Dedifferentiated amniotic fluid mesenchymal stem cell (primary cell): ENCODE measurements around the gene SYTL1.

Experiments used
- DNase-seq: peaks from one replicate; pipeline ENCODE4 v3.0.0-alpha.2; 2016; ENCODE audit errors: extremely low spot score

Gene SYTL1

DNA sequence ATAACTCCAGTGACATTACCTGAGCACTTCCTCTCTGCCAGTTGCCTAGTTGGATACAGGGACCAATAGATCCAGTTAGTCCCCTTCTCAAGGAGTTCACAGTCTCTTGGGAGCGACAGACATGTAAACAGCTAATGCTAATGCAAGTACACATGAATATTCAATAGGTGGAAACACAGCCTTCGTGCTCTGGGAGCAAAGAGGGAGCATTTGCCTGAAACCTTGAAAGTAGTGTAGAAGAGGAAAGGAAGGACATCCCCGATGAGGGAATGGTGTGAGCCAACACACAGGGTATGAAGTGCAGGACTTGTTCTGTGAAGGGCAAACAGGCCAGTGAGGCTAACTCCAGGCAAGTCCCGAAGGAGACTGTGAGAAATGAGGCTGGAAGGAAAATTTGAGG lies 23.7 kb upstream of the SYTL1 start:
- DNase-seq: no peak

DNA sequence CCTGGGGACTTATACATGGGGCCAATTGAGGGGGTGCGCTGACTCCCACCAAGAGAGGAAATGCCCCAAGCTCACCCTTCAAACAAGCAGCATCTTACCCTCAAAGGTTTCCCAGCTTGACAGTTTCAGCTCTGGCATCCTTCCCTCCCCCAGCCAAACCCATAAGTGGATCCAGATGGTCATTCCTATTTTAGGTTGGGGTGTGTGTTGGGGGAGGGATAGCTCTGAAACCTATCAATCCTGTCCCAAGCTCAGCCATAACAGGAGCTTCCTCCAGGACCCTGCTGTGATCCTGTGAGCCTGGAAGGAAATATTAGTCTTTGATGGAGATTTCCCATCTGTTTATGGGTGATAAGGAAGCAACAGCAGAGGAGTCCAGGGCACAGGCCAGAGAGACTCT lies 23.2 kb upstream of the SYTL1 start:
- peak; percentile 26 for DNase-seq

DNA sequence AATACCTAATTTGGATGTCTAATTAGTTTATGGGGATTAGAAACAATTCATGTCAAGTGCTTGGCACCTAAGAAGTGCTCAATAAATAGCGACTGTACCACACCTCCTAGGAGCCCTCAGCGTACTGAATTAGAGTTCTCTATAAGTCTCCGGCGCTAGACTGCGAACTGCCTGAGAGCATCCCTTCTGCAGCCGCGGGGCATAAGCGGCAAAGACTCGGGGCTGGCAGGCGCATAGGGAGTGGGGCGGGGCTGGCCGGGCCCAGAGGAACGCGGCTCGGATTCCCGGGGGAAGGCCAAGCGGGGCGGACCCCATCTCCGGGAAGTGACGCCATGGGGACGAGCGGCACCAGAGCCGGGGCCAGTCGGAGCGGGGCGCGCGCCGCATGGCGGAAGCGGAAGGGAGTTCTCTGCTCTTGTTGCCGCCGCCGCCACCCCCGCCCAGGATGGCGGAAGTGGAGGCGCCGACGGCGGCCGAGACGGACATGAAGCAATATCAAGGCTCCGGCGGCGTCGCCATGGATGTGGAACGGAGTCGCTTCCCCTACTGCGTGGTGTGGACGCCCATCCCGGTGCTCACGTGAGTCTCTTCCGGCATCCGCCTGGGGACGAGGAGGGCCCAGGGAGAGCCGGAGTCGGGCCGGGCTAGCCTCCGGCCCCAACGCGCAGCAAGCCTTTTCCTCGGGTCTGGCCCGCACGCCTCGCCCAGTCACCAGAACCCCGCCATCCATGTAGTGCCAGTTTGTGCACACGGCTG lies 19.8 kb upstream of the SYTL1 start, which contains the start of gene TMEM222:
TSS of gene TMEM222 (plus strand) at position 351 of the 756 bp plus-strand sequence. CDS start at position 386, 35 bp downstream.
- DNase-seq: peak; percentile 95

DNA sequence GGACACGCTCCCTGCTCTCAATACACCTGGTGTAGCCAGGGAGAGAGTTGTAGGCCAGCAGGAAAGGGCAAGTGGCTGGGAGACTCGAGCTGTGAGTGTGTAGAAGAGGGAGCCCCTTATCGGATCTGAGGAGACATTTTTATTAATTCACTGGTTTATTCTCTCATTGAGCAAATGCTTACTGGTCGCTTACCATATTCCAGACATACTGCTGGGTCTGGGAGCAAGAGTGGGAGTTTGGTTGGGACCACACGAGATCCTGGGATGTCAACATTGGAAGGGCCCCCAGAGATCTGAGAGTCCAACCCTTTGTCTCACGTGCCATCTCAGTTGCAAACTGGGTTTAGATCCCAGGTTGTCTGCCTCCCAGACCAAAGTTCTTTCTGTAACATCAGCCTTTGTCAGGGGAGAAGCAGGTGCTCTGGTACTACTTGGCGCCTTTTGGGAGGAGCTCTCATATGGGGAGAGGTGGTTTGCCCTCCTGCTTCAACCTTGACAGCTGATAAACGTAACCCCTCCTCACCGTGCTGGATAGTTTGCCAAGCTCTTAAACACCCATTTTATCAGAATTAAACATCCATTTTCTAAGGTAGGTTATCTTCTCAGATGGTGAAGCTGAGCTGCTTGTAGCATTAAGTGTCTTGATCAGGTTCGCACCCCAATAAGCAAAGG lies 19.1 kb upstream of the SYTL1 start:
- DNase-seq: no peak

DNA sequence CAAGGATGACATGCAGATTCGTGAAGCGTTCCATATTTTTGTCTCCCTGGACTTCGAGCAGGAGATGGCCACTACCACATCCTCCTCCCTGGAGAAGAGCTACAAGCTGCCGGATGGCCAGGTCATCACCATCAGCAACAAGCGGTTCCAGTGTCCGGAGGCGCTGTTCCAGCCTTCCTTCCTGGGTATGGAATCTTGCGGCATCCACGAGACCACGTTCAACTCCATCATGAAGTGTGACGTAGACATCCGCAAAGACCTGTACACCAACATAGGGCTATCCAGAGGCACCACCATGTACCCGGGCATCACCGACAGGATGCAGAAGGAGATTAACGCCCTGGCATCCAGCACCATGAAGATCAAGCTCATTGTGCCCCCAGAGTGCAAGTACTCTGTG lies 16.5 kb upstream of the SYTL1 start:
- DNase-seq: no peak

DNA sequence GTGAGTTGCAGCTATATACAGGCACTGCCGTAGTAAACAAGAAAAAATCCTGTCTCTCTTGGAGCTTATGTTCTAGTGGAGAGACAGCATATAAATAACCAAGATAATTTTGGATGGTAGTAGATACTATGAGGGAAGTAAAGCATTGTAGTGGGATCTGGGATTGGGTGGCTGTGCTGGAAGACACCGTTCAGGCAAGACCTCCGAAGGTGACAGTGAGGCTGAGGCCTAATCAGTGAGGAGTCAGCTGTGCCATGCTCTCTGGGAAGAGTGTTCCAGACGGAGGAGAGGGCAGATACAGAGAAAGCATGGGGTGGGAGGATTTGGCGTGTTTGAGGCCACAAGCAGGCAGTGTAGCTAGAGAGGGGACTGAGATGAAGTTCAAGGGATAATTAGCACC lies 13.9 kb upstream of the SYTL1 start:
- DNase-seq: no peak

DNA sequence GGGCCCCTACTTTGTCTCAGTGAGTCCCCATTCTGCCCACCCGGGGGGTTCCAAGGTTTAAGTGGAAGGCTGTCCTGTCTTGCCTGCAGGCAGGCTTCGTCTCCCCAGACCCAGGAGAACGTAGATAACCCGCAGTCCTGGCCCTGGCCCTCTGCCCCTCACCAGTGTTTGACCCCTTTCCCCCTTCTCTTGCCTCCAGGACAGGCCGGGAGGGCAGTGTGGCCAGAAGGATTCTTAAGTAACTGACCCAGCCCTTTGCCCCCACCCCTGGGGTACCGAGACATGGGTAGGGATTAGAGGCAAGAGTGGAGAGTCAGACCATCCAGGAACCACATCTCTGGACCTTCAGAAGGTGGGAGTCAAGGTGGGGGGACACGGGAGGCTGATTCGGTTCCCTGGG lies 11.0 kb upstream of the SYTL1 start:
- no peak for DNase-seq

DNA sequence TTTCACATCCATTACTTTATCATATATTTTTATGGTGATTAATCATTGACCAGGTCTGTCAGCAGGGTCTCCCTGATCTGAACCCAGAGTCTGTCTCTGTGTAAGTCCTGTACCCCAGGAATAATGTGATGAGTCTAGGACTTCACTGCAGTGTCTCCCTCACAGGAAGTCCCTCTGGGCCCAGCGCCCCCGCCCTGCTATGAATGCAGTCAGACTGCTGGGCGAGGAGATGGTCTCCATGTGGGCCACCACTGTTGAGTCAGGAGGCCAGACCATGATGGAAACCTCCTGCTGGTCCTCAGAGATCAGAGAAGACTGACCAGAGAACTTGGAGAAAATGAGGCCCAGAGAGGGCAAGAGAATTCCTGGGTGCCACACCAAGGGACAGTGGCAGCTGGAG lies 10.4 kb upstream of the SYTL1 start:
- DNase-seq: no peak

DNA sequence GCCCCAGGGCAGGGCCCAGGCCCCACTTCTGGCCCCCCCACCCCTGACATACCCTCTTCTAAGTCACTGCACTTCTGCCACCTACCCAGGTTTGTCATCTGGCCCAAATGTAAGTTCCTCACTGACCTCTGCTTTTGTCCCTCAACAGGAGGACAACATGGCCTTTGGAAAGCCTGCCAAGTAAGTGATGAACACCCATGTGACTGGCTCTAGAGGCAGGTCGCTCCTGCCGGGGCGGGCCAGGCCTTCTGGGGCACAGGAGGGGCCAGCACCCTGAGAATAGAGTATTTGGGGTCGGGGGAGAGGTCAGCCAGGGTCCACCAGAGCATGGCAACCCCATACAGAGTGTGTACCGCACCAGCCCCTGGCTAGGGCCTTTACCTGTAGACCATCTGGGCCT lies 9.9 kb upstream of the SYTL1 start:
- DNase-seq: no peak

DNA sequence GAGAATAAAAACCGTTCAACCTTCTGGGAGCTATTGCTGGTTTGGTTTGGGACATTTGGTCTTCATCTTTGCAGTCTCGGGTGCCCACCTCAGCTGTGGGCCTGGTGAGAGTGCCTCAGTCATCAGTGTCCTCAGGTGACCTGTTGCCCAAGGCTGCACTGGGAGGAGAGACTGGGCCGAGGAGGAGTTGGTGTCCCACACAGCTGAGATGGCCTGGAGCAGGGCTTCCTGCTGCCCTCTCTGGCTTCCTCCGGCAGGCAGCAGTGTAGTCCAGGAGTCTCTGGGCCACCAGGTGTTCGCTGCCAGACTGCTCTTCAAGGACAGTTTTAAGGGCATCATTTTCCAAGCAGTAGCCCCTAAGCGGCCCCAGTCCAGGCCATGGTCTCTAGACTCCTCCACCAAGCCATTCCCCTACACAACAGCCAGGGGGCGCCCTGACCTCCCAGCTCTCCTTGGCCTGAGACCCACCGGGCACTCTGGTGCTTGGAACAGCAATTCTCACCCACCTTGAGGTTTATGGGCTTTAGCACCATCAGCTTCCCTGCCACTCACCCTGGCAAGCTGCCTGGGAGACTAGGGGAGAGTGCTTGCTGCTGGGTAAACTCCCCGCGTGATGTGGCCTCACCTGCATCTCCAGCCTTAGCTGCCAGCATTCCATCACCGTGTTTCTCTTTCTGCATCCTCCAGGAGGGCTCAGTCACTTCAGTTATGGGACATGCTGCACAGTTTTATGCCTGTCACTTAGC lies 9.1 kb upstream of the SYTL1 start:
- DNase-seq: no peak

DNA sequence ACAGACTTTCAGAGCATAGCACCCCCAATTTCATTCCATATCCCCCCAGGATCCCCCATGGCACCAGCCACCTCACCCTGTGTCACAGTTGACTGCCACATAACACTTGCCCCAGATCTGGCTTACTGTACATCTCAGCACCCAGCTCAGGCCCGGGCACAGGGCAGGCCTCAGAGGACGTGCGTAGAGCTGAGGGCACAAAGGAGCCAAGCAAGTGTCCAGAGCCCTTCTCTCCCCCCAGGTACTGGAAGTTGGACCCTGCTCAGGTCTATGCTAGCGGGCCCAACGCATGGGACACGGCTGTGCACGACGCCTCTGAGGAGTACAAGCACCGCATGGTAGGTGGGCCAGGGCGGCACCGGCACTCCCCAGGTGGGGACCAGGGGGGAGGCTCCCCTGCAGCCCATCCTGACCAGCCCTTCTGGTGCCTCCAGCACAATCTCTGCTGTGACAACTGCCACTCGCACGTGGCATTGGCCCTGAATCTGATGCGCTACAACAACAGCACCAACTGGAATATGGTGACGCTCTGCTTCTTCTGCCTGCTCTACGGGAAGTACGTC lies 8.0 kb upstream of the SYTL1 start:
- DNase-seq: no peak

DNA sequence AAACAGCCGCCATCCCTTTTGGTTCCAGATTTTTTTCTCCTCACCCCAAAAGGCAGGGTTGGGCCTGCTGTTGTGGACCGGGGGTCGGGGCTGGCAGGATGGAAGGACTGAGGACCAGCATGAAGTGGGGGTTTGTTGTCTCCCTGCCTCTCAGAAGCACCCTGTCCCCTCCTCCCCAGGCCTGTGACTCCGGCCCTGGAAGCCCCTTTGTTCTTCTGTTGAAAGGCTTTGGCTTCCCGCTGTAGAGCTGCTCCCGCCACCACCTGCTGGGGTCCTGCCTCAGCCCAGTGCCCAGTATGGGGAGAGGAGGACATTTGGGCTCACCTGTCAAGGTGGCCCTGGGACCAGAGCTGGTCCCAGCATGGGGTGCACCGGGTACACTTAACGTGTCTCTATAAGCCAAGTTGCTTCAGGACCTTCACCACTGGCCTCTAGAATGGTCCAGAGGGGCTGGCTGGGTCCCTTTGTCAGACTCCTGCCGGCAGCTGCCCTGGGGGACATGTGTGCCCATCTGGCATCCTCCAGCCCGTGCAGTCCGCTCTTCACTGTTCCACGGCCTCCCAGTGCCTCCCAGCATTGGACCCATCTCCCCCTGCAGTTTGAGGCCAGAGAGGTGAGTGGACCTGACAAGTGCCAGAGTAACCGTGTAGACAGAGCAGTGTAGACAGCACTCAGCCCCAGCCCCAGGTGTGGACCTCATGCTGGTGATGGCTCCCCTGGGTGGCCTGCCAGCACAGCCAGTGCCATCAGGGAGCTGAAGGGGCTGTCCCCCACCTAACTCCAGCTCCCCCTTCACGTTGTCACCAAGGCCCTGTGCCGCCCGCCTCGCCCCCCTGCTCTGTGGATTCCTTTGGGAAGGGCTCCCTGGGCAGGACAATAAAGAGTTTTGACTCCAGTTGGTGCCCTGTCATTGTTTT lies 6.1 kb upstream of the SYTL1 start:
- DNase-seq: no peak

DNA sequence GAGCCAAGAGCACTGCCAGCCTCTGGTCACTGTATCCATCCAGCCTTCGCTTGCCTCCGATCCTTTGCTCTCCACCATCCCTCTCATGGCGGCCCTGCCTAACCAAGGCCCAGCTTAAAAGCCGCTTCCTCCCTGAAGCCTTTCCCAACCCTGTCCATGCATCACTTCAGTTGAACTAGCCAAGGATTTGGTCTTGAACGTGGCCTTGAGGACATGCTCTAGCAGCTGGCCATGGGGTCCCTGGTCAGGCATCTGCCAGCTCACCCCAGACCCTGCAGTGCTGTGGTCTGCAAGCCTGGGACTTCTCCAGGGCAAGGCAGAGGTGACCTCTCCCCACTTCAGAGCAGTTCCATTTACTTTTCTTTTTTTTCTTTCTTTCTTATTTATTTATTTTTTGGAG lies 5.1 kb upstream of the SYTL1 start:
- no peak for DNase-seq

DNA sequence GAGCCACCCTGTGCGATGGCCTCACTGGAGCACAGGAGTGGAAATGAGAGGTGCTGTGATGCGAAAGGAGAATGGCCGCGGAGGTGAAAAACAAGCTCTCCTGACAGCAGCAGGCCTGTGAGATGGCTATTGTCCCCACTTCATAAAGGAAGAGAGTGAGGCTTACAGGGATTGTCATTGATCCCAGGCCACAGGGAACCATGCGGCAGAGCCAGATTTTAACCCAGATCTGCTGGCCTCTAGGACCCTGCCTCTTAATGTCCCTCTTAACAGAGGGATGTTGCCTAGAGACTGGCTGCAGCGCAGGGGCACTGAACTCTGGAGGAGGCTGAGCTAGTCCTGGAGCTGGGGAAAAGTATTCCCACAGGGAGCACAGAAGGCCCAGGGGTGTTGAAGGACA lies 3.1 kb upstream of the SYTL1 start:
- no peak for DNase-seq

DNA sequence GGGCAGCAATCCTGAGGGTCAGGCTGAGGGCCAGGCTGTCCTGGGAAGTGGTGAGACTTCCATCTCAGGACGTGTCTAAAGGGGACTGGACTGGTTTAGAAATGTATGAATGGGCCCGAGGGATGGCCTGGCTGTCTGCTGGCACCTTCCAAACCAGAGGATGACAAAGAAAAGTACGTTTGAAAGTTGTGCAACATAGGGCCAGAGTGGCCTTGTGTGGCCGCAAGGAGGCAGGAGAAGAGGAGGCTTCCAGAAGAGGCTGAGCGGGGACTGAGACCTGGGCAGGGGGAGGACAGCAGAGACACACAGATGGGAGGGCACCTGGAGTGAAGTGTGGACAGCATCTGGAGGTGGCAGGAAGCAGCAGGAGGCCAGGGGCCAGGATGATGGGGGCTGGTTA lies 2.6 kb upstream of the SYTL1 start:
- no peak for DNase-seq

DNA sequence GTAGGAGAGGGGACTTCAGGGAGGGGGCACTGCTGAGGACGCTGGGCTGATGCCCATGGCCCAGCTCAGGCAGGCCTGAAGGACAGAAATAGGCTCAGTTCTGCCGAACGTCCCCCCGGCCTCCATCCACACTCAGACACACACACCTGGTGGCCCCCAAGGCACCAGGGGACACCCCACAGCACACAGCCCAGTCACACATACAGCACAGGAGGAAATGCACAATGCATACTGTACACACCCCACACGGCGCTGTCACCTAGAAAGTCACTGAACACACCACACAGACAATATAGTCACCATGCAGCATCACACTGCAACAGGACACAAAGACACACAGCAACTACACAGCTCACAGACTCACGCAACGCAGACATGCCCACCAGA lies 562 bp downstream of the SYTL1 start:
- DNase-seq: no peak

DNA sequence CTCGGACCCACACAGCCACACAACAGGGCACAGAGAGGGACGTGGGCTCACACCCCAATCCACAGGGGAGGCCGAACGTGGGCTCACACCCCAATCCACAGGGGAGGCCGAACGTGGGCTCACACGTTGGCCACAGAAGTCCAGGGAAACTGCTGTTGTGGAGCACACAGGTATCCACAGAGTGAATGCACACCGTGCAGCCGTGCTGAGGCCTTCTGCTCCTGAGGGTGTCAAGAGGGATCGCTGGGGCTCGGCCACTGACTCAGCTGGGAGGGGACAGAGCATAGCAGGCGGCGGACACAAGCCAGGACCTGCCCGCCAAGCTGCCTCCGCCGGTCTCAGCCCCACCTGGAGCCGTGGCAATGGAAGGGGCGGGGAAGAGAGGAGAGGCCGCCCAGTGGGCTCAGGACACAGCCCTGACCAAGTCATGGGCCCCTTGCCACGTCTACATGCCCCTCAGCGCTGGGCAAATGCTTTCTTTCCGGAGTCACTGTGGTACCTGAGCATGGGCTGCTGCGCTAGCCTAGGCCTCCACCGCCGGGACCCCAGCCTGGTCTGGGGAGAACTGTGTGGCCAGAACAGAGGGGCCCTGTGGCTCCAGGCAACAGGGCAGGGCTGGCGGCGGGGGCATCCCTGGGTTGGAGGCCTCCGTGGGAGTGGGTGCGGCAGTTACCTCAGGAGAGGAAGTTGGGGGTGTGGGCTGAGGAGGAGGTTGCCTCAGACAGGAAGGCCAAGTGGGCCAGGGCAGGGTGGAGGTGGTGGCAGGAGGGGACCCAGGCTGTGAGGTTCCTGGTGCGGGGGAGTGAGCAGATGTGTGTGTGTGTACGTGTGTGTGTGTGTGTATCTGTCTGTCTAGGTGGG lies 1.2 kb downstream of the SYTL1 start:
- DNase-seq: no peak

DNA sequence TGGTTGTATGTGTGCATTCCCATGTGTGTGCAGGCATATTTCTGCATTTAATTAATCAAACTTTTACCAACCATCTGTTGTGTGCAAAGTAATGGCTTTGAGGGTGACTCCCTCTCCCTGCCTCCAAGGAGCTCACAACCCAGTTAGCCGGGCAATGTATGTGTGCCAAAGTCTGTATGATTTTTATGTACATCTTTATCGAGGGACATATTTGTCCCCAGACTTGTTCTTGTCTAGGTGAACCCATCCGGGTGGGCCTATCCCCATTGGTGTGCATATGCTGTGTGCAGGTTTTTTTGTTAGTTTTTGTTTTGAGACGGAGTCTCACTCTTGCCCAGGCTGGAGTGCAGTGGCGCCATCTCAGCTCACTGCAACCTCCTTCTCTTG lies 1.8 kb downstream of the SYTL1 start:
- no peak for DNase-seq

DNA sequence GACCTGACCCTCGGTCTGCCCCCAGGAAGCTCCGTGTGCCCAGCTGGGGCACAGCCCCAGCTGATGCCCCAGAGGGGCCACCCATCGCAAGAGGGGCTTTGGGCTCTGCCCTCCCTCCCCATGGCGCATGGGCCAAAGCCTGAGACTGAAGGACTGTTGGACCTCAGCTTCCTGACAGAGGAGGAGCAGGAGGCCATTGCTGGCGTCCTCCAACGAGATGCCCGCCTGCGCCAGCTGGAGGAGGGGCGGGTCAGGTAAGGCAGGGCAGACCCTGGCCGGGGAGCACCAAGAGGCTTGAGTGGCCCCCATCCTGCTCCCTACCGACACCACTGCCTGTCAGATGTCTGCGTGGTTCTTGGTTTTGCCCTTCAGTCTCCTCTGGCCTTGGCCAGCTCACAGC lies 3.5 kb downstream of the SYTL1 start:
- DNase-seq: no peak

DNA sequence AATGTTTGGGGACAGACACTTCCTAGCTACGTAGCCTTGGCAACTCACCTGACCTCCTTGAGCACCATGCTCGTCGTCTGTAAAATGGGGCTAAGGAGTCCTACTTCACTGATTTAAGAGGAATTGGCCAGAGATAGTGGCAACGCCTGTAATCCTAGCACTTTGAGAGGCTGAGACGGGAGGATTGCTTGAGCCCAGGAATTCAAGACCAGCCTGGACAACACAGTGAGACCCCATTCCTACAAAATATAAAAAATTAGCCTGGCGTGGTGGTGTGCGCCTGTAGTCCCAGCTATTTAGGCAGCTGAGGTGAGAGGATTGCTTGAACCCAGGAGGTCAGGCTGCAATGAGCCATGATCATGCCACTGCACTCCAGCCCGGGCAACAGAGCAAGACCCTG lies 4.5 kb downstream of the SYTL1 start:
- DNase-seq: no peak
